HEK293 (cell line): ENCODE results near the gene NOS1AP.

Experiments
- CTCF ChIA-PET: fragments of 350-600 bp; formaldehyde crosslinking; extraction: SDS; loops from one replicate; lab custom pipeline; 2021; ENCODE audit warnings: antibody characterized with exemption; lab: Yijun Ruan, JAX
- POLR2A ChIA-PET: fragments of 300-600 bp; formaldehyde crosslinking; extraction: SDS; loops from one replicate; lab custom pipeline; 2020; ENCODE audit warnings: antibody characterized with exemption, inconsistent platforms; lab: Yijun Ruan, JAX
- H3K27ac ChIP-seq: fragments of 200-500 bp; sonication (Bioruptor generic); 2 replicates; pipeline ENCODE4 v1.5.1; 2014; ENCODE audit warnings: low read depth, low read length, control low read depth, inconsistent platforms; ENCODE audit errors: extremely low read depth
- H3K36me3 ChIP-seq, 2 experiments: fragments of 200-500 bp in 1 of 2; sonication (Bioruptor generic) in 1 of 2; 1 replicate in 1 of 2; 2 replicates in 1 of 2; pipeline ENCODE4 v1.5.1; 2014 to 2017; ENCODE audit warnings: inconsistent platforms in 2 of 2, low read length in 2 of 2; ENCODE audit not compliant: control insufficient read depth in 2 of 2, insufficient read depth in 1 of 2
- H3K4me1 ChIP-seq: fragments of 200-500 bp; sonication (Bioruptor generic); 2 replicates; pipeline ENCODE4 v1.5.1; 2014; ENCODE audit warnings: mild to moderate bottlenecking, low read length, inconsistent platforms; ENCODE audit not compliant: control insufficient read depth, insufficient read depth
- H3K4me3 ChIP-seq: 2 replicates; pipeline ENCODE4 v1.5.1; 2011; ENCODE audit warnings: low read depth, mild to moderate bottlenecking, control low read depth, low read length, moderate library complexity
- H3K9me3 ChIP-seq: fragments of 200-500 bp; sonication (Bioruptor generic); 2 replicates; pipeline ENCODE4 v1.5.1; 2014; ENCODE audit warnings: low read depth, low read length, inconsistent platforms; ENCODE audit not compliant: control insufficient read depth, insufficient read depth
- HOXA7 ChIP-seq: sonication (generic); formaldehyde crosslinking; IDR thresholded peaks from 2 replicates; pipeline ENCODE4 v1.8.1; 2022; ENCODE audit warnings: missing genetic modification reagents, borderline replicate concordance
- KLF1 ChIP-seq: fragments of 450-650 bp; formaldehyde crosslinking; IDR thresholded peaks from 2 replicates; pipeline ENCODE4 v1.5.1; 2016; ENCODE audit warnings: missing biosample characterization, missing genetic modification characterization
- RBAK ChIP-seq: fragments of 450-650 bp; formaldehyde crosslinking; IDR thresholded peaks from 2 replicates; pipeline ENCODE4 v1.5.1; 2016; ENCODE audit warnings: missing biosample characterization, missing genetic modification characterization
- REST ChIP-seq: fragments of 450-650 bp; formaldehyde crosslinking; IDR thresholded peaks from 2 replicates; pipeline ENCODE4 v1.5.1; 2016; ENCODE audit warnings: missing biosample characterization, missing genetic modification characterization
- ZBTB20 ChIP-seq: fragments of 450-650 bp; formaldehyde crosslinking; IDR thresholded peaks from 2 replicates; pipeline ENCODE4 v1.5.1; 2016; ENCODE audit warnings: missing biosample characterization, missing genetic modification characterization
- ZBTB48 ChIP-seq: fragments of 450-650 bp; formaldehyde crosslinking; IDR thresholded peaks from 2 replicates; pipeline ENCODE4 v1.5.1; 2016; ENCODE audit warnings: missing biosample characterization, missing genetic modification characterization
- ZFP3 ChIP-seq: fragments of 450-650 bp; formaldehyde crosslinking; IDR thresholded peaks from 2 replicates; pipeline ENCODE4 v1.5.1; 2016; ENCODE audit warnings: low read depth, missing biosample characterization, missing genetic modification characterization
- ZFP41 ChIP-seq: fragments of 450-650 bp; formaldehyde crosslinking; IDR thresholded peaks from 2 replicates; pipeline ENCODE4 v1.5.1; 2016; ENCODE audit warnings: missing biosample characterization, missing genetic modification characterization, borderline replicate concordance
- ZNF24 ChIP-seq: fragments of 450-650 bp; formaldehyde crosslinking; IDR thresholded peaks from 2 replicates; pipeline ENCODE4 v1.5.1; 2016; ENCODE audit warnings: missing biosample characterization, missing genetic modification characterization
- ZNF302 ChIP-seq: fragments of 450-650 bp; formaldehyde crosslinking; IDR thresholded peaks from 2 replicates; pipeline ENCODE4 v1.5.1; 2016; ENCODE audit warnings: missing biosample characterization, missing genetic modification characterization, low read depth
- ZNF624 ChIP-seq: fragments of 450-650 bp; formaldehyde crosslinking; IDR thresholded peaks from 2 replicates; pipeline ENCODE4 v1.5.1; 2017; ENCODE audit warnings: missing biosample characterization, missing genetic modification characterization
- ZNF660 ChIP-seq: fragments of 450-650 bp; IDR thresholded peaks from 2 replicates; pipeline ENCODE4 v1.5.1; 2018; ENCODE audit warnings: missing biosample characterization, mild to moderate bottlenecking, missing genetic modification characterization
- ZNF677 ChIP-seq: fragments of 450-650 bp; IDR thresholded peaks from 2 replicates; pipeline ENCODE4 v1.5.0; 2018; ENCODE audit warnings: missing biosample characterization, mild to moderate bottlenecking, missing genetic modification characterization, moderate library complexity
- ZNF785 ChIP-seq: fragments of 450-650 bp; formaldehyde crosslinking; IDR thresholded peaks from 2 replicates; pipeline ENCODE4 v1.5.1; 2016; ENCODE audit warnings: missing biosample characterization, missing genetic modification characterization
- ZSCAN30 ChIP-seq: fragments of 450-650 bp; IDR thresholded peaks from 2 replicates; pipeline ENCODE4 v1.5.1; 2018; ENCODE audit warnings: missing biosample characterization, mild to moderate bottlenecking, missing genetic modification characterization, moderate library complexity
- TF ChIP-seq, protein P1 (sequence below): fragments of 450-650 bp; formaldehyde crosslinking; IDR thresholded peaks from 2 replicates; pipeline ENCODE4 v1.5.1; 2016; ENCODE audit warnings: missing biosample characterization, missing genetic modification characterization, borderline replicate concordance
- TF ChIP-seq, protein P2 (sequence below): fragments of 450-650 bp; formaldehyde crosslinking; IDR thresholded peaks from 2 replicates; pipeline ENCODE4 v1.5.1; 2016; ENCODE audit warnings: missing biosample characterization, missing genetic modification characterization
- TF ChIP-seq, protein P3 (sequence below): fragments of 450-650 bp; formaldehyde crosslinking; IDR thresholded peaks from 2 replicates; pipeline ENCODE4 v1.5.1; 2017; ENCODE audit warnings: missing biosample characterization, missing genetic modification characterization

NOS1AP gene

DNA sequence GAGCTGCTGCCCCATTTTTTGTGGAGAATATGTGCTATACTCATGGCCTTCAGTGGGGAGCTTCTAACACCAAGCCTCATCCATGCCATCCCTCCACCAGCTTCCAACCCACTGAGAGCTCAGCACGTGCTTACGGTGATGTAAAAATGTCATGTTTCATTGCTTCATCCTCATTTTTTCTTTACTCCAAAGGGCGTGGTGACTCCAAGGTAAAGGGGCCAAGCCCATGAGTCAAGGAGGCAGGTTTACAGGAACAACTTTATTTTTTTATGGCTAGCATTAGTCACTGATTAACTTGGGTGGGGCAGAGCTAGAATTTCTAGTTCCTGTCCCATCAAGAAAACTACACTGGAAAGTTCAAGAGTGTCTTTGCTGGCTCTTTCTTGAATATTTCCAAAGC lies 311.9 kb downstream of the NOS1AP start, which contains the start of gene C1orf226:
TSS of gene C1orf226 (plus strand) at position 346 of the 400 bp plus-strand sequence. CDS start 174 bp downstream, outside the sequence.
- ChIA-PET POLR2A (no interaction called here), CTCF (interaction anchor here (0.6 to 1.9 kb wide), 5 partner anchors 10 to 589 kb away, joined by 3 to 8 read pairs (median 3); no protein-coding TSS in a partner anchor)
- Histone ChIP-seq H3K4me1 (no peaks in the 10 kb centered on the region), H3K9me3 (no peaks in the 10 kb centered on the region), H3K4me3 (no peak within 1 kb of the TSS), H3K36me3 (peaks cover 0 to 16% of the 10 kb centered on the region in 2 experiments; a peak in 1 of 3 replicates), H3K27ac (no peak within 1 kb of the TSS)
- TF ChIP-seq ZNF677 (tag by site-specific recombination), result no peak
- peak; percentile 94 for TF ChIP-seq KLF1

DNA sequence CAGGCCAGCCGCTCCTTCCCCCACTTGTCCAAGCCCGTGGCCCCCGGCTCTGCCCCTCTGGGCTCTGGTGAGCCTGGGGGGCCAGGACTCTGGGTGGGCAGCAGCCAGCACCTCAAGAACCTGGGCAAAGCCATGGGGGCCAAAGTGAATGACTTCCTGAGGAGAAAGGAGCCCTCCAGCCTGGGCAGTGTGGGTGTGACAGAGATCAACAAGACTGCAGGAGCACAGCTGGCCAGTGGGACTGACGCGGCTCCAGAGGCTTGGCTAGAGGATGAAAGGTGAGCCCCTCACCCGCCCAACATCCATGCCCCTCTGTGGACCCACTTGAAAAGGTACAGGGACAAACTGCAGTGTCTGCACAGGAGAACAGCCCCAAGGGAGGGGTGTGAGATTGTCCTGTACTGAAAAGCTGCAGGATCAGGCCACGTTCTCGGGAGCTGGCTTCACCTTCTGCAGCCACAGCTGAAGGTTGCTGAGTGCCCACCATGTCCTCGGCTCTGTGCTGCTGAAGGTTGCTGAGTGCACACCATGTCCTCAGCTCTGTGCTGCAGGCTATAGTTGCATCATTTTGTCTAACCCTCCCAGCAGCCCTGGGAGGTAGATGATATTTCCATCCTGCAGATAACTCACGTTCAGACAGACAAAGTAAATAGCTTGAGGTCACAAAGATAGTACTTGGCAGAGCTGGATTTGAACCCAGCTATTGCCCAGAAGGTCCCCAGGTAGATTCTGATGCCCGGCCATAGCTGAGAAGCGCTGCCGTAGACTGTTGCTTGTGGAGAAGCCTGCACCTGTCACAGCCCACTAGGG lies 312.7 kb downstream of the NOS1AP start:
- no peak overlapping the region for H3K4me3 ChIP-seq
- no peak overlapping the region for H3K27ac ChIP-seq
- CTCF ChIA-PET, result interaction anchor here (0.5 to 1.9 kb wide), 5 partner anchors 9 to 331 kb away, joined by 3 to 8 read pairs (median 3); no protein-coding TSS in a partner anchor
- TF ChIP-seq ZSCAN30 (tag by site-specific recombination) (no peak), RBAK (tag by site-specific recombination) (no peak), REST (tag by site-specific recombination) (no peak), ZNF24 (no peak), ZNF302 (tag by site-specific recombination) (no peak), ZNF624 (tag by site-specific recombination) (no peak), ZNF785 (no peak), ZNF660 (no peak), HOXA7 (CRISPR knock-in tag) (no peak), ZFP3 (tag by site-specific recombination) (no peak), ZFP41 (tag by site-specific recombination) (no peak), ZBTB48 (no peak), ZBTB20 (tag by site-specific recombination) (no peak)
- TF ChIP-seq, protein P1, sequence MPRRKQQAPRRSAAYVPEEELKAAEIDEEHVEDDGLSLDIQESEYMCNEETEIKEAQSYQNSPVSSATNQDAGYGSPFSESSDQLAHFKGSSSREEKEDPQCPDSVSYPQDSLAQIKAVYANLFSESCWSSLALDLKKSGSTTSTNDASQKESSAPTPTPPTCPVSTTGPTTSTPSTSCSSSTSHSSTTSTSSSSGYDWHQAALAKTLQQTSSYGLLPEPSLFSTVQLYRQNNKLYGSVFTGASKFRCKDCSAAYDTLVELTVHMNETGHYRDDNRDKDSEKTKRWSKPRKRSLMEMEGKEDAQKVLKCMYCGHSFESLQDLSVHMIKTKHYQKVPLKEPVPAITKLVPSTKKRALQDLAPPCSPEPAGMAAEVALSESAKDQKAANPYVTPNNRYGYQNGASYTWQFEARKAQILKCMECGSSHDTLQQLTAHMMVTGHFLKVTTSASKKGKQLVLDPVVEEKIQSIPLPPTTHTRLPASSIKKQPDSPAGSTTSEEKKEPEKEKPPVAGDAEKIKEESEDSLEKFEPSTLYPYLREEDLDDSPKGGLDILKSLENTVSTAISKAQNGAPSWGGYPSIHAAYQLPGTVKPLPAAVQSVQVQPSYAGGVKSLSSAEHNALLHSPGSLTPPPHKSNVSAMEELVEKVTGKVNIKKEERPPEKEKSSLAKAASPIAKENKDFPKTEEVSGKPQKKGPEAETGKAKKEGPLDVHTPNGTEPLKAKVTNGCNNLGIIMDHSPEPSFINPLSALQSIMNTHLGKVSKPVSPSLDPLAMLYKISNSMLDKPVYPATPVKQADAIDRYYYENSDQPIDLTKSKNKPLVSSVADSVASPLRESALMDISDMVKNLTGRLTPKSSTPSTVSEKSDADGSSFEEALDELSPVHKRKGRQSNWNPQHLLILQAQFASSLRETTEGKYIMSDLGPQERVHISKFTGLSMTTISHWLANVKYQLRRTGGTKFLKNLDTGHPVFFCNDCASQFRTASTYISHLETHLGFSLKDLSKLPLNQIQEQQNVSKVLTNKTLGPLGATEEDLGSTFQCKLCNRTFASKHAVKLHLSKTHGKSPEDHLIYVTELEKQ (tag by site-specific recombination), result no peak
- TF ChIP-seq, protein P2, sequence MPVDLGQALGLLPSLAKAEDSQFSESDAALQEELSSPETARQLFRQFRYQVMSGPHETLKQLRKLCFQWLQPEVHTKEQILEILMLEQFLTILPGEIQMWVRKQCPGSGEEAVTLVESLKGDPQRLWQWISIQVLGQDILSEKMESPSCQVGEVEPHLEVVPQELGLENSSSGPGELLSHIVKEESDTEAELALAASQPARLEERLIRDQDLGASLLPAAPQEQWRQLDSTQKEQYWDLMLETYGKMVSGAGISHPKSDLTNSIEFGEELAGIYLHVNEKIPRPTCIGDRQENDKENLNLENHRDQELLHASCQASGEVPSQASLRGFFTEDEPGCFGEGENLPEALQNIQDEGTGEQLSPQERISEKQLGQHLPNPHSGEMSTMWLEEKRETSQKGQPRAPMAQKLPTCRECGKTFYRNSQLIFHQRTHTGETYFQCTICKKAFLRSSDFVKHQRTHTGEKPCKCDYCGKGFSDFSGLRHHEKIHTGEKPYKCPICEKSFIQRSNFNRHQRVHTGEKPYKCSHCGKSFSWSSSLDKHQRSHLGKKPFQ (tag by site-specific recombination), result no peak
- TF ChIP-seq, protein P3, sequence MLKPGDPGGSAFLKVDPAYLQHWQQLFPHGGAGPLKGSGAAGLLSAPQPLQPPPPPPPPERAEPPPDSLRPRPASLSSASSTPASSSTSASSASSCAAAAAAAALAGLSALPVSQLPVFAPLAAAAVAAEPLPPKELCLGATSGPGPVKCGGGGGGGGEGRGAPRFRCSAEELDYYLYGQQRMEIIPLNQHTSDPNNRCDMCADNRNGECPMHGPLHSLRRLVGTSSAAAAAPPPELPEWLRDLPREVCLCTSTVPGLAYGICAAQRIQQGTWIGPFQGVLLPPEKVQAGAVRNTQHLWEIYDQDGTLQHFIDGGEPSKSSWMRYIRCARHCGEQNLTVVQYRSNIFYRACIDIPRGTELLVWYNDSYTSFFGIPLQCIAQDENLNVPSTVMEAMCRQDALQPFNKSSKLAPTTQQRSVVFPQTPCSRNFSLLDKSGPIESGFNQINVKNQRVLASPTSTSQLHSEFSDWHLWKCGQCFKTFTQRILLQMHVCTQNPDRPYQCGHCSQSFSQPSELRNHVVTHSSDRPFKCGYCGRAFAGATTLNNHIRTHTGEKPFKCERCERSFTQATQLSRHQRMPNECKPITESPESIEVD (tag by site-specific recombination), result no peak
- TF ChIP-seq, all 188 proteins: peak for 0
- Histone ChIP-seq H3K9me3 (no peaks in the 10 kb centered on the region), H3K4me1 (no peaks in the 10 kb centered on the region), H3K36me3 (peaks cover 0 to 16% of the 10 kb centered on the region in 2 experiments; a peak in 1 of 3 replicates)
- POLR2A ChIA-PET, result no interaction called here
